Uterus (tissue), 2 donors: Measurements from ENCODE around the gene SLC33A1.

ENCODE experiments used
- POLR2A ChIP-seq, 2 donors: fragments of 450-650 bp; IDR thresholded peaks; one replicate each; pipeline ENCODE4 v1.6.1; 2016; ENCODE audit warnings: antibody characterized with exemption in 2 of 2, mild to moderate bottlenecking in 1 of 2, moderate library complexity in 1 of 2
- TF ChIP-seq, protein P1 (sequence below), 4 experiments: fragments of 200-600 bp in 2 of 4; fragments of 450-650 bp in 2 of 4; sonication (generic) in 2 of 4; IDR thresholded peaks; one replicate each; pipeline ENCODE4 v1.5.1; 2016 to 2019; ENCODE audit warnings: antibody characterized with exemption in 4 of 4, mild to moderate bottlenecking in 2 of 4, moderate library complexity in 1 of 4

DNA sequence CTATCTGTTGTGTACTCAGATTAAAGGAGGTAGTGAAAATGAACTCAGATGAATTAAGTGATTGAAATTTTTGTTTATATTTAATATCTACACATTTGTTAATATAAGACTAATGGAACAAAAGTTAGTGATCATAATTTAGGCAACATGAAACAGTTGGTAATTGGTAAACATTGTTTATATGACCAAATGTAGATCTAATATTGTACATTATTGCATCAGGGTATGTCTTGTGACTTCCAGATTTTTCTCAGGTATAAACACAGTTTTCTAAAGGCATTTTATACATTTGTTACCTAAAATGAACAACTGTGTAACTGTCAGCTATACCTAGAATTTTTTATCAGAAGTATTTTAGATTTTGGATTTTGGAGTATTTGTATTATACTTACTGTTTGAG, 31.1 kb upstream of the SLC33A1 start:
- TF ChIP-seq, protein P1, sequence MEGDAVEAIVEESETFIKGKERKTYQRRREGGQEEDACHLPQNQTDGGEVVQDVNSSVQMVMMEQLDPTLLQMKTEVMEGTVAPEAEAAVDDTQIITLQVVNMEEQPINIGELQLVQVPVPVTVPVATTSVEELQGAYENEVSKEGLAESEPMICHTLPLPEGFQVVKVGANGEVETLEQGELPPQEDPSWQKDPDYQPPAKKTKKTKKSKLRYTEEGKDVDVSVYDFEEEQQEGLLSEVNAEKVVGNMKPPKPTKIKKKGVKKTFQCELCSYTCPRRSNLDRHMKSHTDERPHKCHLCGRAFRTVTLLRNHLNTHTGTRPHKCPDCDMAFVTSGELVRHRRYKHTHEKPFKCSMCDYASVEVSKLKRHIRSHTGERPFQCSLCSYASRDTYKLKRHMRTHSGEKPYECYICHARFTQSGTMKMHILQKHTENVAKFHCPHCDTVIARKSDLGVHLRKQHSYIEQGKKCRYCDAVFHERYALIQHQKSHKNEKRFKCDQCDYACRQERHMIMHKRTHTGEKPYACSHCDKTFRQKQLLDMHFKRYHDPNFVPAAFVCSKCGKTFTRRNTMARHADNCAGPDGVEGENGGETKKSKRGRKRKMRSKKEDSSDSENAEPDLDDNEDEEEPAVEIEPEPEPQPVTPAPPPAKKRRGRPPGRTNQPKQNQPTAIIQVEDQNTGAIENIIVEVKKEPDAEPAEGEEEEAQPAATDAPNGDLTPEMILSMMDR (IDR thresholded peaks at IDR 0.05), result no peak
- no peak for TF ChIP-seq POLR2A (IDR thresholded peaks at IDR 0.05)
